Stimulated activated CD8-positive, alpha-beta memory T cell treated with anti-CD3 and anti-CD28 coated beads, Interleukin-12 subunit alpha, Interleukin-12 subunit beta, amount 100 ng/mL, for 1 hour (primary cell): Measurements from ENCODE around the gene THSD4.
"Not testable (repeated sequence)": the region's sequence is repeated elsewhere in the genome, so short reads cannot be mapped to it uniquely, and the experiment has no call there.

Experiments used
- DNase-seq: peaks from one replicate; pipeline ENCODE4 v3.0.0-alpha.2; 2020; ENCODE audit warnings: low read depth

THSD4 gene

GRCh38 chr15:71294251-71294910 is 179.1 kb downstream of the THSD4 start:
- DNase-seq, result no peak

DNA sequence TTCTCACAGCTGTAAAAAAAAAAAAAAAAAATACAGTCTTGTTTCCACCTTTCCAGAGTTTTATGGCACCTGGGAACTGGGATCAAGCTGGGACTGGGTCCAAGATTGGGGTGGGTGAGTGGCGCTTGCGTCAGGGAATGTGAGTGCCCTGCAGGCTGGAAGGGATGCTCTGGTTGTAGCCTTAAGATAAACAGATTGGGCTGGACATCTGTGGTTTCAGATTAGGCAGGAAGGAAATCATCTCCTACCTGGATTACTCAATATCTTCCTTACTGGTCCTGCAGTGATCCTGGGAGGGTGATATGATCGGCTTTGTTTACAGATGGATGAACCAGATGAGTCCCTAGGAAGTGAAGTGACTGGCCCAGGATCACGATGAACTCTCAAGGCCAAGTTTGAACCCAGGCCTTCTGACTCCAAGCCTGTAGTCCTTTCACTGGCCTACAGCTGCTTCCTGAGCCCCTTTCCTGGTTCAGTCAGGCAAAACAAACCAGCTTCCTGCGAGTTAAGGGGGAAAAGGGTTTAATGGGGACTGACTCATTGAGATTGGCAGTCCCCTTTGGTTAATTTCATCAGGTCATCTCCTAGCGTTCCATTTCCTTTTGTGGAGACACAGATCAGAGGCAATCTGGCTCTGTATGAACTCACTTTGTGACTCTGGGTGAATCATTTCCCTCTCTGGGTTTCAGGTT is 179.8 kb downstream of the THSD4 start:
- DNase-seq, result no peak

GRCh38 chr15:71295603-71296314 is 180.5 kb downstream of the THSD4 start:
- DNase-seq, result no peak

DNA sequence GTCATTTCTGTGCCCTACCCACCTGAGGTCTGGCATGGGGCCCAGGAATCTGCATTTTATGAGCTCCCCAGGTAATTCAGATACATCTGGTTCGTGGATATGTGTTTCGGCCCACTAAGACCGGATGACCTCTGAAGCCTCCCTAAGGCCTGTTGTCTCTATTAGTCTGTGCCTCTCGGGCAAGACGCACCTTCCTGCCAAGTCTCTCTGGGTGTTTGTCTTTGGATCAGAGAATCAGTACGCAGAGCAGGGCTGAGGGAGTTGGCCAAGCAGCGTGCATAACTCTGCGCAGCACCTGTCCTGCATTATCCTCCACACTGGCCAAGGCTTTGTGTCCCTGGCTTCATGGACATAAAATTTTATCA is 181.0 kb downstream of the THSD4 start:
- no peak for DNase-seq

GRCh38 chr15:71301958-71302621 is 186.8 kb downstream of the THSD4 start:
- DNase-seq, result no peak

DNA sequence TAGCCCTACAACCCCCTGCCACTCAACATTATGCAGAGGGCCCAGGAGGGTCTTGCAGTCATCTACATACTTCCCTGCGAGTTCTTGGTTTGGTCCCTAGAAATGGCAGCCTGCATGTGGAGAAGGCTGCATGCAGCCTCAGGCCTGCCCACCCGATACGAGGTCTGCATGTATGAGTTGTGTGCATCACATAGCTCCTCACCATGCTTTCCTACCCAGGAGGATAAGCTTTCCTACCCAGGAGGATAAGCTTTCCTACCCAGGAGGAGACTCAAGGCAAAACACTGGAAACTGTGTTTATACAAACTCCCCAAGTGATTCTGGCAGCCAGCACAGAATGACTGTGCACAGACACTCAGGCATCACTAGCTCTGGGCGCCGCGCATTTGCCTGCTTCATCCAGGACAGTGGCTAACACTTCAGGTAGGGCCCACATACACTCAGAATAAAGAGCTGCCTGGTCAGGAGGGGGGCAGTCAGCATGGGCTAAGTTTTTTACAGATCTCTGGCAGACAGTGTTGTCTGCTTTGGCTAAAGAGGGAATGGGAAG is 187.7 kb downstream of the THSD4 start:
- no peak for DNase-seq

DNA sequence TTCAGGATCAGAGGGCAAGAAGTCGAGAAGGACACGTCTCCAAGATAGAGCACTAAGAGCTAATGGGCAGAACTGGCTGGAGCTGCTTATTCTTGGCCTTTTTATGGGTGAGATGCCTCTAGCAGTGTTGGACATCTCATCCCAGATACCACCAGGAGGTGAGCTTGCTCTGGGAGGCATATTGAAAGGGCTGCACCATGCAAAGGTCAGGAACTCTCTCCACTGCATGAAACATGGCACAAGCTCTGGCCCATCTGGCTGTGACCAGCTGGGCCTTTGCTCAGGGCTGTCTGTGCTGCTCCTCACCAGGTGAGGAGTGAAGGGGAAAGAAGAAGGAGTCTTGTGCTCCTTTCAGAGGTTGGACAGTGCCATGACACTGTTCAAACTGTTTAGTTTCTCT is 188.7 kb downstream of the THSD4 start:
- no peak for DNase-seq

GRCh38 chr15:71304681-71305080 is 189.4 kb downstream of the THSD4 start:
- no peak for DNase-seq

- no peak for DNase-seq
Measured at GRCh38 chr15:71306538-71306937, 191.3 kb downstream of the THSD4 start.

DNA sequence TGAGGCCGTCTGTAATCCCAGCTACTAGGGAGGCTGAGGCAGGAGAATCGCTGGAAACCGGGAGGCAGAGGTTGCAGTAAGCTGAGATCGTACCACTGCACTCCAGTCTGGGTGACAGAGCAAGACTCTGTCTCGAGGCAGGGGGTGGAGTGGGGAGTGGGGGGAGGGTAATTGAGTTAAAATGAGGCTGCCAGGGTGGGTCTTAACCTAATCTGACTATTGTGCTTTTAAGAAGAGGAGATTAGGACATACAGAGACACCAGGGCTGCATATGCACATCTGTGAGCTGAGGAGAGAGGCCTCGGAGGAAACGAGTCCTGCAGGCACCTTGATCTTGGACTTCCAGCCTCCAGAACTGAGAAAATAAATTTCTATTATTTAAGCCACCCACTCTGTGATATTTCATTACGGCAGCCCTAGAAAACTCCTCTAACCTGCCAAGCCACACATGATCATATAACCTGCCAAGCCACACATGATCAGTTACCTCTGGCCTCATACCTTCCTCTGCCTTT is 197.0 kb downstream of the THSD4 start:
- DNase-seq, result no peak

GRCh38 chr15:71312731-71313460 is 197.6 kb downstream of the THSD4 start:
- DNase-seq, result no peak

- no peak for DNase-seq
Measured at GRCh38 chr15:71313806-71314205, 198.5 kb downstream of the THSD4 start.

DNA sequence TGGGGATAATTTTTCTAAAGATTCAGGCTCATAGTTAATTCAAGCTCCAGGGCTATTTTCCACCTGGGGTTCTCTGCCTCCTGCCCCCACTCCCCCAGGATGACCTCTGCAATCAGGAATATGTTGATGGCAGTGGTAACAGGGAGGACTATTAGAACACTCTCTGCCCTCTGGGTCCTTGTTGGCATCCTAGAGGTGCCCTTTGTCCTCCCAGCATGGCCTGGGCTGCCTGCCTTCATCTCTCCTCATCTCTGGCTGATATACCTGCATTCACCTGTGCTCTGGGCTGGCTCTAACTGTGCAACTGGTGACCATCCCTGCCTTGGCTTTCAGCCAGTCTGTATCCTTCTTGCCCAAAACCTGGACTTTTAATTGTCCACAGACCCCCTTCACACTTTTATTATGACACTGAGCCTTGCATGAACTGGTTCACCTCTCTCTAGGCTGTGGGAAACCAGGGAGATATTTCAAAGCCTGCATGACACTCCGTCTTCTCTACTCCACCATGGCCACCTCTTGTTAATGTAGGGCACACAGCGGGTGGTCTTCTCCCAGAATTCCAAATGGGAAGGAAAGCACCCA is 199.8 kb downstream of the THSD4 start:
- no peak for DNase-seq

DNA sequence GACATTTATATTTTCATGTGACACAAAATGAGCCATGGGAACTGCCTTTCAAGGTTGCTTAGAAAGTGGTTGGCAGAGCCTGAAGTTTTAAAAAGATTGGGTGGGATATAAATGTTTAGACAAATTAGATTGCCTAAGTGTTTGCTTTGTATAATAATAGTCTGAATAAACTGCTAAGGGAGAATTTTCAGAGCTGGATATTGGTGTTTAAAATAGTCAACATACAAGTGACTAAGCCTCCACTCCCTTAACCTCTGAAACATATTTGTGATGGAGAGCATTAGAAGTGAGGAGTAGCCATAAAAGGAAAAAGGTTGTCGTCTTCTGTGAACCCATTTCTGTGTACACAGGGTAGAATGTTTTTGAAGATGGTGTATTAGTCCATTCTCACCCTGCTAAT is 201.6 kb downstream of the THSD4 start:
- no peak for DNase-seq

- not testable (repeated sequence) for DNase-seq
Measured at GRCh38 chr15:71319424-71319823, 204.2 kb downstream of the THSD4 start.

DNA sequence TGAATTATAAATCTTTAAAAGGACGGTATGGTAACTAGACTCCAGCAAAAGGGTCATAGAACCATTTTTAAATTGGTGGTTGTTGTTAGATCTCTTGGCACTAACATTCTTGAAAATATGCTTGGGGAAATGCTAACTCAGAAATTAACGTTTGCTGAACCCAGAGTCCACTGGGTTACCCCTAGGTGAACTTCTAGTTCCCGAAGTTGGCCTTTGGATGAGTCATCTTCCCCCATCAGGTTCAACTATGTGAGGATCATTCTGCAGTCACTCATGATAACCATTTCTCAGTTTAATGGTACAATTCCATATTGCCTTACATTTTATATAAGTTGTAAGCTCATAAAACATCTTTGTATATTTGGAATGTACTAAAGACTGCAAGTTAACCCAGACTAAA is 204.7 kb downstream of the THSD4 start:
- no peak for DNase-seq

GRCh38 chr15:71323082-71323481 is 207.8 kb downstream of the THSD4 start:
- no peak for DNase-seq

GRCh38 chr15:71323584-71323983 is 208.3 kb downstream of the THSD4 start:
- DNase-seq, result no peak

DNA sequence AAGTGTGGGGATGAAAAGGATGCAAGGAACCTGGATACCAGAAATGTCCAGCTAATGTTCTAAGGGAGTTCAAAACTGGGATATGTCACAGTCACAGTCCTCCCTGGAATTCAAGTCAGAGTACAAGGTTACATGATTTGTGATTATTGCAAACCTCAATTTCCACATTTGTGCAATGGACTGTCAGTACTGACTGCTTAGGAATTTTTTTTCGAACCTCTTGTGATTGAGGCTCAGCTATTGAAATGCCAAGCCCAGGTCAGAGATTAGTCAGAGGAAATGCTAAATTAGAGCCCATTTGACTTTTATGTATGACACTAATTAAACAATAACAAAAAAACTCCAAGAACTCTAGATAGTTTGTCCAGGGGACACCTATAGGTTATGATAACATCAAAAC is 210.2 kb downstream of the THSD4 start:
- DNase-seq, result no peak

GRCh38 chr15:71328453-71328852 is 213.2 kb downstream of the THSD4 start:
- no peak for DNase-seq

DNA sequence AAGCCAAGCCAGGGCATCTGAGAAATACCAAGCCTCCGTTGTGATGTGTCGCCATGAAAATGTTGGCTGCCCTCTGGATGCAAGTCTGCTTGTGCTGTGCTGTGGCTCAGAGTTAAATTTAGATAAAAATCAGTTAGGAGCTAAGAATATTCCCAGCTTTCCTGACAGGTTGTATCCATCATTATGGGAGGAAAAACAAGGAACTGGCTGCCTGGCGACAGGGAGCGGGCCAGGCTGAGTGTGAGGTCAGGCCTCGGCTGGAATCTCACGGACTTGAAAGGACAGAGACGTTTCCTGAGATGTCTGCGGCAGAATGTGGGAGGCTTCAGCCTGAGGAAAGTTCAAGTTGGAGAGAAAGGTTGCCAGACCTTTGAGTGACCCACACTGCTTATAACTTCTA is 213.8 kb downstream of the THSD4 start:
- no peak for DNase-seq
